ENCODE measurements around the gene ZNF536. TPM values are rescaled to one million over a fixed set of nuclear protein-coding genes. Genes with fewer than 3 reads are reported as not detected.

ZNF536 gene
- total and polyA plus RNA-seq, 7 donors: under 0.01 to 8.9 (median 3.8) TPM

DNA sequence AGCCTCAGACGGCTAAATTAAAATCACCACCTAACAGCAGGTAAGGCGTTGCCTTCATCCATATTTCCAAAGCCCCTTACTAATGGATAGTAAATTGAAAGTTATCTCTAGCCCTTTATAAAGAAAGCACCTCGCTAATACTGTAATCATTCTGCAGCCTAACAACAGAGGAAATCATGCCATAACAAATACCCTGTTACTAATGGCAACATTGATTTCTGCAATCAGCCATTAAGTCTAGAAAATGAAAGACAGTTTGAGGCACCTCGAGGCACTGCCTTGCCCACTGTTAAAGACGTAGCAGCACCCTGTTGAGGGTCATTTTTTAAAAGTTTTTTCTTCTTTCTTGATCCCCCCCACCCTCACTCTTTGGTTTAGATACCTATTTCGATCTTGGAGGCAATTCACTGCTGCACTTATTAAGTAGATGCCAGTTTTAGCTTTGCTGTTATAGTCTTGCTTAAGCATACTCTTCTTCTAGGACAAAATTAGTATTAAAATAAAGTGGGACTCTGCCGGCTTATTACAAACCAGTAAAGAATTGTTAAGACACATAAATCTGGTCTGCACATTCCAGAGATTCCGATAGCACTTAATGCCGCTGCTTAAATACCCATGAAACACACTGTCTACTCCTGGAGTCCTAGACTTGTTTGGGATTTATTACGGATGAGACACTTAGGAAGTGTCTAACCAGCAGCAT lies 74.8 kb downstream of the ZNF536 start:
- H3K27me3 ChIP-seq: no peaks in the 10 kb centered on the region
- DNase-seq: no peak
- H3K27ac ChIP-seq: no peak overlapping the region
- no peaks in the 10 kb centered on the region for H3K36me3 ChIP-seq
- TF ChIP-seq POLR2A (IDR thresholded peaks at IDR 0.05): no peak
- no peaks in the 10 kb centered on the region for H3K9me3 ChIP-seq
- H3K4me1 ChIP-seq: peaks cover 0 to 22% (median 4%) of the 10 kb centered on the region in 4 donors
- H3K4me3 ChIP-seq: no peak overlapping the region
- intact Hi-C loops (cut with DNase I): no loop called here
- whole genome bisulfite sequencing, 2 donors: 64 to 73% methylated on average over 10 of the region's 10 CpGs

DNA sequence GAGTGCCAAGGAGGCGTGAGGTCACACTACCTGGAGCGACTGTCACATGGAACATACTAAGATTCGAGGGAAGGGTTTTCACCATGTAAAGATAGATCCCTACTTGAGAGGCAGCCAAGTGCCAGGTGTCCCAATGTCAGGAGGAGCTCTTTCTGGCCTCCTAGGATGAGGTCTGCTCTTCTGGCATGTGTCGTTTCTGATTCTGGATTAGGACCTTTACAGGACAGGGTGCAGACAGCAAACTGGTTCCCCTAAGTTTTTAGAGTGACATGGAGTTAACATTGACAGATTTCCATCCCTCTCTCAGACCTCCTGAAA lies 75.3 kb downstream of the ZNF536 start:
- TF ChIP-seq EP300 (IDR thresholded peaks at IDR 0.05) (no peak), POLR2A (IDR thresholded peaks at IDR 0.05) (no peak), POLR2AphosphoS5 (IDR thresholded peaks at IDR 0.05) (no peak)
- TF ChIP-seq, protein P1, sequence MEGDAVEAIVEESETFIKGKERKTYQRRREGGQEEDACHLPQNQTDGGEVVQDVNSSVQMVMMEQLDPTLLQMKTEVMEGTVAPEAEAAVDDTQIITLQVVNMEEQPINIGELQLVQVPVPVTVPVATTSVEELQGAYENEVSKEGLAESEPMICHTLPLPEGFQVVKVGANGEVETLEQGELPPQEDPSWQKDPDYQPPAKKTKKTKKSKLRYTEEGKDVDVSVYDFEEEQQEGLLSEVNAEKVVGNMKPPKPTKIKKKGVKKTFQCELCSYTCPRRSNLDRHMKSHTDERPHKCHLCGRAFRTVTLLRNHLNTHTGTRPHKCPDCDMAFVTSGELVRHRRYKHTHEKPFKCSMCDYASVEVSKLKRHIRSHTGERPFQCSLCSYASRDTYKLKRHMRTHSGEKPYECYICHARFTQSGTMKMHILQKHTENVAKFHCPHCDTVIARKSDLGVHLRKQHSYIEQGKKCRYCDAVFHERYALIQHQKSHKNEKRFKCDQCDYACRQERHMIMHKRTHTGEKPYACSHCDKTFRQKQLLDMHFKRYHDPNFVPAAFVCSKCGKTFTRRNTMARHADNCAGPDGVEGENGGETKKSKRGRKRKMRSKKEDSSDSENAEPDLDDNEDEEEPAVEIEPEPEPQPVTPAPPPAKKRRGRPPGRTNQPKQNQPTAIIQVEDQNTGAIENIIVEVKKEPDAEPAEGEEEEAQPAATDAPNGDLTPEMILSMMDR (IDR thresholded peaks at IDR 0.05): no peak
- Histone ChIP-seq H3K27me3 (no peaks in the 10 kb centered on the region), H3K36me3 (no peaks in the 10 kb centered on the region), H3K9me3 (no peaks in the 10 kb centered on the region), H3K4me3 (no peak overlapping the region), H3K27ac (no peak overlapping the region), H3K4me1 (peaks cover 0 to 22% (median 4%) of the 10 kb centered on the region in 4 donors)
- 74 to 84% methylated on average over 4 of the region's 4 CpGs for WGBS, 2 donors
- intact Hi-C loops (cut with DNase I): no loop called here
- no peak for DNase-seq

DNA sequence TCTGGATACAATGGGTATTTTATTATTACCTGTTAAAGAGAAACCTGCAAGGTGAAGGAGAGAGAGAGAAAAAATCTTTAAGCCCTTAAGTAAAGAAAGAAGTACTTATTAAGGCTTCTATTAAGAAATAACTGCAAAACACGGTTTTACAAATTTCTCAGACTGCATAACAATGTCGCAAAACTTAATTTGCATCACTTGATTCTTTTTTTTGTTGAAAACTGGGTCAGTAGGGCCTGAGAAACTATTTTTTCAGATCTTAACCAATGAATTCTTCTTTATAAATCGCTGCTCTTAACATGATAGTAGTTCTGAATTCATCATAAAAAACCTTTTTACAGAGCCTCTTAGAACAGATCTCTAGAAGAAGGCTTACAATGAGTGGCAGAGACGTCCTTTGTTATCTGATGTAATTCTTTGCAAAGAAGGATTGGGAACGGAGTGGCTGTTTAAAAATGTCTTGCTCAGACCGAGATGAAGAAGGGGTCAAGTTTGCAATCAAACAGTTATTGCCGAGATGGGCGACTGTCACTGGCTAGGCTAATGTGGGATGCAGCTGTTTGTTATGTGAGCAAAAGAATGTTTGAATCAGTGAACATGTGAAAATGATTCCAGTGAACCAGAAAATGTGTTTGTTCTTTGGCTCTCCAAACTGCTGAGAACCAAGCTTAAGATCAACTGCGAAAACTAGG lies 76.3 kb downstream of the ZNF536 start:
- 46 to 59% methylated on average over 9 of the region's 9 CpGs for WGBS, 2 donors
- Histone ChIP-seq H3K27me3 (no peaks in the 10 kb centered on the region), H3K36me3 (no peaks in the 10 kb centered on the region), H3K9me3 (no peaks in the 10 kb centered on the region), H3K4me3 (no peak overlapping the region), H3K27ac (peak overlapping the region in 2 of 4 donors; percentile 52 to 60), H3K4me1 (peaks cover 0 to 22% (median 4%) of the 10 kb centered on the region in 4 donors)
- TF ChIP-seq POLR2AphosphoS5 (IDR thresholded peaks at IDR 0.05) (no peak), POLR2A (IDR thresholded peaks at IDR 0.05) (no peak), EP300 (IDR thresholded peaks at IDR 0.05) (no peak)
- TF ChIP-seq, protein P1 (IDR thresholded peaks at IDR 0.05): no peak
- intact Hi-C loops (cut with DNase I): no loop called here
- no peak for DNase-seq

DNA sequence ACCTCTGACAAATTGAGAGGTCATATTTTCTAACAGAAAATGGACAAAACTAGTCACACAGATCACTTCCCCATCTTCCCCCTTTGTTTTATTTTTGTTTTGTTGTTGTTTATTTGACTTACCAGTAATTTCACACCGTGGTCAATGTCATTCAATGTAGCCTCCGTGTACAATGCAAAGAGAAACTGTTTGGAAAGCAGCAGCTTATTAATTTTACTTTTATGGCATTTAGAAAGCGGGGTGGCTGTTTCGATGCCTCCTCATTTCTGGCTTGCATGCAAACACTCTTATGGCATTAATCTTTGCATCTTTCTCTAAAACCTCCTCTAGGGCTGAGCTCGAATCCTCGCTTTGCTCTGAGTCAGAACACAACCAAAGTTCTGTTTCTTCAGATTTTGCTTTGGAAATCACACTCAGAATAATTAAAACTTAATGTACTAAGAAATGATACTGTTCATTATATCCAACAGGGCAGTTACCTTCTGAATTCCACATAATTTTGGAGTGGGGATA lies 77.0 kb downstream of the ZNF536 start:
- Histone ChIP-seq H3K27me3 (no peaks in the 10 kb centered on the region), H3K4me1 (peaks cover 0 to 22% (median 4%) of the 10 kb centered on the region in 4 donors), H3K36me3 (no peaks in the 10 kb centered on the region), H3K4me3 (no peak overlapping the region), H3K27ac (peak overlapping the region in 3 of 4 donors; percentile 44 to 60 (median 52)), H3K9me3 (no peaks in the 10 kb centered on the region)
- 53 to 66% methylated on average over 6 of the region's 6 CpGs for WGBS, 2 donors
- DNase-seq: no peak
- TF ChIP-seq POLR2AphosphoS5 (IDR thresholded peaks at IDR 0.05) (no peak), POLR2A (IDR thresholded peaks at IDR 0.05) (no peak), EP300 (IDR thresholded peaks at IDR 0.05) (no peak)
- TF ChIP-seq, protein P1 (IDR thresholded peaks at IDR 0.05): no peak
- intact Hi-C loops (cut with DNase I): no loop called here

DNA sequence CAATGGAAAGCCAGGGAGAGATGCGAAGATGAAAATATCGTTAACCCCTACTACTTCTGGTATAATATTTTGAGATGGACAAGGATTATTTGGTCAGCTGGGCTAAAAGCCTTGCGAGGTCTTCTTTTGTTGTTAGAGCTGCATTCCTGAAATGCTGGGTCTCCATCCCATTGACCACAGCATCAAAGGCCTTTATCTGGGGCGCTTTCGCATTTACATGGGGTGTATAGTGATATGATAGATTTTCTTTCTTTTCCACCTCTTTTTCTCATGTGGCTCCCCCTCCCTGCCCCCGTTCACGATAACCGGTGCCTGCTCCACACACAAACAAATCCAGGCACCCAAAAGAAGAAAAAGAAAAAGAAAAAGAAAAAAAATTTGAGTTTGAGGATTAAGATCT lies 77.5 kb downstream of the ZNF536 start:
- H3K27ac ChIP-seq: peak overlapping the region in 3 of 4 donors; percentile 44 to 60 (median 52)
- DNase-seq: no peak
- 54 to 62% methylated on average over 8 of the region's 8 CpGs for WGBS, 2 donors

More for the DNA sequence above, 77.5 kb downstream of the ZNF536 start:
- TF ChIP-seq EP300 (IDR thresholded peaks at IDR 0.05) (no peak), POLR2A (IDR thresholded peaks at IDR 0.05) (no peak), POLR2AphosphoS5 (IDR thresholded peaks at IDR 0.05) (no peak)
- TF ChIP-seq, protein P1 (IDR thresholded peaks at IDR 0.05): no peak
- Histone ChIP-seq H3K27me3 (no peaks in the 10 kb centered on the region), H3K36me3 (no peaks in the 10 kb centered on the region), H3K9me3 (no peaks in the 10 kb centered on the region), H3K4me1 (peaks cover 0 to 22% (median 4%) of the 10 kb centered on the region in 4 donors), H3K4me3 (peak overlapping the region in 3 of 4 donors; percentile 30 to 45 (median 41))
- intact Hi-C loops (cut with DNase I): no loop called here

Data from sigmoid colon (tissue), 7 donors.